NCI-H524 (cell line): ENCODE results near the gene RUNX2.

Source experiments
- DNase-seq, 2 experiments: peaks; one replicate each; lab custom pipeline; 2025; lab: John Stamatoyannopoulos, UW

The RUNX2 gene

GRCh38 chr6:45679163-45679562 is 351.0 kb downstream of the RUNX2 start:
- no peak for DNase-seq

- no peak for DNase-seq
These were observed 351.5 kb downstream of the RUNX2 start for GRCh38 chr6:45679631-45680030.

- DNase-seq, result no peak
These were observed 353.9 kb downstream of the RUNX2 start for GRCh38 chr6:45681860-45682511.

GRCh38 chr6:45684476-45684875 is 356.3 kb downstream of the RUNX2 start:
- DNase-seq, result no peak

- DNase-seq, result no peak
These were observed 356.9 kb downstream of the RUNX2 start for GRCh38 chr6:45685076-45685475.

- no peak for DNase-seq
These were observed 358.9 kb downstream of the RUNX2 start for GRCh38 chr6:45686841-45687569.

- no peak for DNase-seq
These were observed 359.4 kb downstream of the RUNX2 start for GRCh38 chr6:45687570-45687969.

- DNase-seq, result peak; percentile 56 to 75
These were observed 360.1 kb downstream of the RUNX2 start for GRCh38 chr6:45688180-45688579.

GRCh38 chr6:45689926-45690615 is 361.9 kb downstream of the RUNX2 start:
- no peak for DNase-seq

- no peak for DNase-seq
These were observed 362.7 kb downstream of the RUNX2 start for GRCh38 chr6:45690846-45691245.

GRCh38 chr6:45691426-45691825 is 363.3 kb downstream of the RUNX2 start:
- no peak for DNase-seq

- DNase-seq, result no peak
These were observed 363.9 kb downstream of the RUNX2 start for GRCh38 chr6:45692021-45692420.

- no peak for DNase-seq
These were observed 368.6 kb downstream of the RUNX2 start for GRCh38 chr6:45696738-45697137.

GRCh38 chr6:45697605-45698004 is 369.5 kb downstream of the RUNX2 start:
- DNase-seq, result no peak

GRCh38 chr6:45698046-45698445 is 369.9 kb downstream of the RUNX2 start:
- DNase-seq, result no peak

GRCh38 chr6:45699663-45700062 is 371.5 kb downstream of the RUNX2 start:
- peak in 1 of 2 experiments; percentile 29 for DNase-seq

GRCh38 chr6:45702849-45703739 is 375.0 kb downstream of the RUNX2 start:
- DNase-seq, result no peak

- no peak for DNase-seq
These were observed 376.1 kb downstream of the RUNX2 start for GRCh38 chr6:45704056-45704800.

- no peak for DNase-seq
These were observed 377.2 kb downstream of the RUNX2 start for GRCh38 chr6:45705137-45705855.

GRCh38 chr6:45706319-45706718 is 378.2 kb downstream of the RUNX2 start:
- DNase-seq, result no peak

- DNase-seq, result no peak
These were observed 379.0 kb downstream of the RUNX2 start for GRCh38 chr6:45707176-45707575.
